Measurements from ENCODE around the gene VDAC2.

DNA sequence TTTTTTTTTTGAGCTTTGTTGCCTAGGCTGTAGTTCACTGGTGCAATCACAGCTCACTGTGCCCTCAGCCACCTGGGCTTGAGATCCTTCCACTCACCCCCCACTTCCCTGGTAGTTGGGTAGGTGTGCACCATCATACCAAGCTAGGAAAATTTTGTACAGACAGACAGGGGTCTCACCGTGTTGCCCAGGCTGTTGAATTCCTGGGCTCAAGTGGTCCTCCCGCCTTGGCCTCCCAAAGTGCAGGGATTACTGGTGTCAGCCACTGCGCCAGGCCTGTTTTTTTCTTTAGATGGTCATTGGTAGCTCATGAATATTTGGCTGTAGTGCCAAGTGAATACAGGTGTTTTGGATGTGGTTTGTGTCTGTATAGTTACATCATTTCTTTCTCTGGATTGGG lies 17.7 kb downstream of the VDAC2 start:
- TF ChIP-seq EZH2 (IDR thresholded peaks at IDR 0.05; ENCODE audit: borderline replicate concordance, low read depth, low read length, poor library complexity, severe bottlenecking), result no peak
- TF ChIP-seq, protein P1, sequence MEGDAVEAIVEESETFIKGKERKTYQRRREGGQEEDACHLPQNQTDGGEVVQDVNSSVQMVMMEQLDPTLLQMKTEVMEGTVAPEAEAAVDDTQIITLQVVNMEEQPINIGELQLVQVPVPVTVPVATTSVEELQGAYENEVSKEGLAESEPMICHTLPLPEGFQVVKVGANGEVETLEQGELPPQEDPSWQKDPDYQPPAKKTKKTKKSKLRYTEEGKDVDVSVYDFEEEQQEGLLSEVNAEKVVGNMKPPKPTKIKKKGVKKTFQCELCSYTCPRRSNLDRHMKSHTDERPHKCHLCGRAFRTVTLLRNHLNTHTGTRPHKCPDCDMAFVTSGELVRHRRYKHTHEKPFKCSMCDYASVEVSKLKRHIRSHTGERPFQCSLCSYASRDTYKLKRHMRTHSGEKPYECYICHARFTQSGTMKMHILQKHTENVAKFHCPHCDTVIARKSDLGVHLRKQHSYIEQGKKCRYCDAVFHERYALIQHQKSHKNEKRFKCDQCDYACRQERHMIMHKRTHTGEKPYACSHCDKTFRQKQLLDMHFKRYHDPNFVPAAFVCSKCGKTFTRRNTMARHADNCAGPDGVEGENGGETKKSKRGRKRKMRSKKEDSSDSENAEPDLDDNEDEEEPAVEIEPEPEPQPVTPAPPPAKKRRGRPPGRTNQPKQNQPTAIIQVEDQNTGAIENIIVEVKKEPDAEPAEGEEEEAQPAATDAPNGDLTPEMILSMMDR (conservative IDR thresholded peaks at IDR 0.05; ENCODE audit: low read depth, low read length), result no peak
